ENCODE data around the gene COTL1. TPM values are rescaled to one million over a fixed set of nuclear protein-coding genes. Genes with fewer than 3 reads are reported as not detected.

The COTL1 gene
- total and polyA plus RNA-seq, 9 of the 15 experiments (the other 6 are each of a cell fraction or from before 2014, with no cell fraction given) = 27.7 to 185 (median 72.5) TPM

DNA sequence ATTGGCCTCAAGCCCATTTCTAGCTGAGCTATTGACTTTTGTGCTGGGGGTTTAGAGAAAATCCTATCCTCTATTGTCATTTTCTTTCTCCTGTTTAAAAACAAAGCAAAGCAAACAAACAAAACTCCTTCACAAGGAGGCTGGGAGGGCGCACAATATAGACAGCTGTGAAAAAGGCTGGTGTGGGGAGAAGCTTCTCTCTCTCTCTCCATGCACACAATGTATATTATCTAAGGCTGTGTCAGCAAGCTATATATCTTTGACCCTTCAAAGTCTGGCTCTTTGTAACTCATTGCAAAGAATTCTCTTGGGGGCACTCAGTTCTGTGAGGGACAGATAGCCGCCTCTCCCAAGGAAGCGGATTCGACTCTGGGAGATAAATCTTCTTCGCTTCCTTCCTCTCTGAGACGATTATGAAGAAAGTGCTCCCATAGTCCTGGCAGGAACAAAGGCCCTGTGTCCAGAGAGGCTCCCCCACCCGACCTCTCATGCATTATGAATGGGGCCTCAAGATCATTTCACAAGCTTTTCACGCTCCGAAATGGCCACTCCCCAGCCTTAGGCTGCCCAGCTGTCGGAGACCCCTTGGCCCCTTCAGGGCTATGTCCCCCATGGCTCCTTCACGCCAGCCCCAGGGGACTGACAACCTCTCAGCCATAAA lies 80.3 kb downstream of the COTL1 start (continued):
- TF ChIP-seq MTA1 (IDR thresholded peaks at IDR 0.05; ENCODE audit: borderline replicate concordance) (no peak), ERF (CRISPR knock-in tag; IDR thresholded peaks at IDR 0.05) (no peak), ZBTB1 (CRISPR knock-in tag; IDR thresholded peaks at IDR 0.05; ENCODE audit: borderline replicate concordance, low read depth) (no peak), NR2C1 (IDR thresholded peaks at IDR 0.05) (peak; percentile 11; the same call in 1 of the 2 replicates), NR2C1 (tag; IDR thresholded peaks at IDR 0.05) (no peak), ZNF174 (CRISPR knock-in tag; IDR thresholded peaks at IDR 0.05) (no peak), ZNF77 (CRISPR knock-in tag; IDR thresholded peaks at IDR 0.05) (no peak), ZNF253 (CRISPR knock-in tag; conservative IDR thresholded peaks at IDR 0.05) (no peak), RBM15 (IDR thresholded peaks at IDR 0.05; ENCODE audit: insufficient read depth, low read length) (no peak), NFATC3 (IDR thresholded peaks at IDR 0.05) (no peak), ETV6 (IDR thresholded peaks at IDR 0.05; ENCODE audit: borderline replicate concordance in 1 of 2, low read depth in 2 of 2, low read length in 1 of 2) (no peak), ETV6 (CRISPR knock-in tag; IDR thresholded peaks at IDR 0.05; ENCODE audit: borderline replicate concordance) (no peak), ZNF282 (CRISPR knock-in tag; IDR thresholded peaks at IDR 0.05) (no peak), ZNF57 (CRISPR knock-in tag; IDR thresholded peaks at IDR 0.05) (no peak), HMGN3 (IDR thresholded peaks at IDR 0.05; ENCODE audit: borderline replicate concordance, extremely low read depth, insufficient read length, low read depth, low read length) (no peak)
- TF ChIP-seq, protein P1, sequence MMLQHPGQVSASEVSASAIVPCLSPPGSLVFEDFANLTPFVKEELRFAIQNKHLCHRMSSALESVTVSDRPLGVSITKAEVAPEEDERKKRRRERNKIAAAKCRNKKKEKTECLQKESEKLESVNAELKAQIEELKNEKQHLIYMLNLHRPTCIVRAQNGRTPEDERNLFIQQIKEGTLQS (IDR thresholded peaks at IDR 0.05) = 0 out of 2 replicates have a peak, but pooled peaks have one; percentile 8
- TF ChIP-seq, protein P1 (CRISPR knock-in tag; conservative IDR thresholded peaks at IDR 0.05) = peak; percentile 75; the same call in 1 of the 2 replicates
- TF ChIP-seq, protein P2, sequence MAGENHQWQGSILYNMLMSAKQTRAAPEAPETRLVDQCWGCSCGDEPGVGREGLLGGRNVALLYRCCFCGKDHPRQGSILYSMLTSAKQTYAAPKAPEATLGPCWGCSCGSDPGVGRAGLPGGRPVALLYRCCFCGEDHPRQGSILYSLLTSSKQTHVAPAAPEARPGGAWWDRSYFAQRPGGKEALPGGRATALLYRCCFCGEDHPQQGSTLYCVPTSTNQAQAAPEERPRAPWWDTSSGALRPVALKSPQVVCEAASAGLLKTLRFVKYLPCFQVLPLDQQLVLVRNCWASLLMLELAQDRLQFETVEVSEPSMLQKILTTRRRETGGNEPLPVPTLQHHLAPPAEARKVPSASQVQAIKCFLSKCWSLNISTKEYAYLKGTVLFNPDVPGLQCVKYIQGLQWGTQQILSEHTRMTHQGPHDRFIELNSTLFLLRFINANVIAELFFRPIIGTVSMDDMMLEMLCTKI (IDR thresholded peaks at IDR 0.05; ENCODE audit: partially characterized antibody) = no peak

All from K562 (cell line).